Renal cortex interstitium (tissue), 11 donors: Measurements from ENCODE around the gene SORD. TPM values are rescaled to one million over a fixed set of nuclear protein-coding genes. Genes with fewer than 3 reads are reported as not detected.
"Not testable (repeated sequence)": the region's sequence is repeated elsewhere in the genome, so short reads cannot be mapped to it uniquely, and the experiment has no call there.

Source experiments
- DNase-seq, 11 donors: peaks; one replicate each; pipeline ENCODE4 v3.0.0-alpha.2; 2013; ENCODE audit warnings: low read depth in 9 of 11, low spot score in 4 of 11; ENCODE audit errors: extremely low read depth in 1 of 11
- polyA plus RNA-seq, 3 donors: library from polyadenylated mRNA; unstranded; fragments of 120-200 nt; gene quantifications; one replicate each; pipeline ENCODE4 v1.2.1, GENCODE V29; 2013; ENCODE audit not compliant: insufficient read length in 3 of 3

Gene SORD
- polyA plus RNA-seq, 3 donors, result 38.1 to 44.3 (median 41.7) TPM

GRCh38 chr15:45044270-45044669, 21.3 kb downstream of the SORD start:
- DNase-seq, result not testable (repeated sequence)

GRCh38 chr15:45048449-45048793, 25.4 kb downstream of the SORD start:
- DNase-seq, result not testable (repeated sequence)

DNA sequence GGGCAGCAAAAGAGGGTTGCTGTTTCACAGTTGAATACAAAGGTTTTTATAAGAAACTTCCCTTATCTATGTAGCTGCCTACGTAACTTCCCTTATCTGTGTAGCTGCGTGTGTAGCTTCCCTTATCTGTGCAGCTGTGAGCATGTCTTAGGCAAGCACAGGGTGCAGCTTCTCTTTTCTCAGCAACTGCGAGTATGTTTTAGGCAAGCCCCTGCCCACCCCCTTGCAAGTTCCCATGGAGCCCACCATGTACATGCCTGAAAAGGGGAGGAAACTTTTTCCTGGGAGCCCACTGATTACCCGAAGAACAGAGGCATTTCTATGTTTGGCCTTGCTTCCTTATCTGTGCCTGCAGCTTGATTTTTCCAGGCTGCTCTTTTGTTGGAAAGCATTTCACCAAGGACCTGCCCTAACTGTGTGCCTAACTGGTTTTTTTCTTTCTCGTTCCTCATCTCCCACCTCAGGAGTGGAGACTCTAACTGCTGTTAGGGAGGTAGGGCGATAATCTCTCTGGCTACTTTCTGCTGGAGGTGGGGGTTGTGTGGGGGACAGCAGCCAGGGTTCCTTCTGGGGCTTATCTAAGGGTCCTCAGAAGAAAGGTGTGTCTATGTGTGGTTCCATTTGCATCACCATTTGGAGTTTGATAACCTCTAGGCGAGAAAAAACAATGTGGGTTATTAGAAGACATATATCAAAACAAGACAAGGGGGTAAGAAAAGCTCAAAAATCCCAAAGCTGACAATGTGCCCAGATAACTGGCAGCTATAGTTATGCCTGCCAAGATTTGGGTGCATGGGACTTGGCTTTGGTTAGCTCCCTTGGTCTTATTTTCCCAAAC, 26.0 kb downstream of the SORD start:
- no peak for DNase-seq

DNA sequence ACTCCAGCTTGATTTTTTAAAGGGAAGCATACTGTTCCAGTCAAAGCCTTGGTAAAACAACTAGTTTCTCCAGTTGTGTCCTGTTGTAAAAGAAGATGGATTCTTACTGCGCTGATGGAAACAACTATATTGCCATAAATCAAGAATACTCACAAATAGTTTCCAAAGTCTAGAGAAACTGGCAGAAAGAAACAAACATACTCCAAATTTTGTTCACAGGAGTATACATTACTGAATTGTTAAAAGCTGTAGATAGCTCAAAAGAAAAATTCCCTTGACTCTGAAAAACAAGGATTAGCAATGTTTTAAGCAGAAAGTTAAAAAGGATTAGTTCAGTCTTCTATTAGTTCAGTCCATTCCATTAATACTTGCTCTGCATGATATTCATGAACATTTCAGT, 27.6 kb downstream of the SORD start:
- DNase-seq, result no peak

DNA sequence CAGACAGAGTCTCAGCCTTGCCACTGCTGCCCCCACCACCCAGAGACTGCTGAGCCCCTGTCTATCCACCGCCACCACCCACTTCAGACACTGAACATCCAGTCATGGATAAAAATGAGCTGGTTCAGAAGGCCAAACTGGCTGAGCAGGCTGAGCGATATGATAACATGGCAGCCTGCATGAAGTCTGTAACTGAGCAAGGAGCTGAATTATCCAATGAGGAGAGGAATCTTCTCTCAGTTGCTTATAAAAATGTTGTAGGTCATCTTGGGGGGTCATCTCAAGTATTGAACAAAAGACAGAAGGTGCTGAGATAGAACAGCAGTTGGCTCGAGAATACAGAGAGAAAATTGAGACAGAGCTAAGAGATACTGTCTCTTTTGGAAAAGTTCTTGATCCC, 29.7 kb downstream of the SORD start:
- not testable (repeated sequence) for DNase-seq

DNA sequence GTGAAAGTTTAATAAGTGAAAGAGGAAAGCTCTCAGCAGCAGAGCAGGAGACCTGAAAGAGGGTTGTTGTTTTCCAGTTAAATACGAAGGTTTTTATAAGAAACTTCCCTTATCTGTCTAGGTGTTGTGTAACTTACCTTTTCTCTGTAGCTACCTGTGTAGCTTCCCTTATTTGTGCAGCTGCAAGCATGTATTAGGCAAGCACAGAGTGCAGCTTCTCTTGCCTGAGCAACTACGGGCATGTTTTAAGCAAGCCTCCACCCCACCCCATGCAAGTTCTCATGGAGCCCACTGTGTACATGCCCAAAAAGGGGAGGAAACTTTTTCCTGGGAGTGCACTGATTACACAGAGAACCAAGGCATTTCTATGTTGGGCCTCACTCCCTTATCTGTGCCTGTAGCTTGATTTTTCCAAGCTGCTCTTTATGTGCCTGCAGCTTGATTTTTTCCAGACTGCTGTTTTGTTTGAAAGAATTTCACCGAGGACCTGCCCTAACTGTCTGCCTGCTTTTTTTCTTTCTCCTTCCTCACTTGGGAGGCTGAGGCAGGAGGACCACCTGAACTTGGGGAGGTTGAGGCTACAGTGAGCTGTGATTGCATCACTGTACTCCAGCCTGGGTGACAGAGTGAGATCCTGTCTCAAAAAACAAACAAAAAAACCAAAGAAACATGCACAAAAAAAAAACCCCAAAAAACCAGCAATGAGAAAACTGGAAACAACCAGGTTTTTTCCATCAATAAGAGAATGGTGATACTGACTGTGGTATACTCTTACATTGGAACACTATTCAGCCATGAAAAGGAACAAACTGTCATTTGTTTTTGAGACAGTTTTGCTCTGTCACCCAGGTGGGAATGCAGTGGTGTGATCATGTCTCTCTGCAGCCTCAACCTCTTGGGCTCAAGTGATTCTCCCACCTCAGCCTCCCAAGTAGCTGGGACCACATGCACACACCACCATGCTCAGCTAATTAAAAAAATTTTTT, 36.0 kb downstream of the SORD start:
- DNase-seq, result not testable (repeated sequence)

DNA sequence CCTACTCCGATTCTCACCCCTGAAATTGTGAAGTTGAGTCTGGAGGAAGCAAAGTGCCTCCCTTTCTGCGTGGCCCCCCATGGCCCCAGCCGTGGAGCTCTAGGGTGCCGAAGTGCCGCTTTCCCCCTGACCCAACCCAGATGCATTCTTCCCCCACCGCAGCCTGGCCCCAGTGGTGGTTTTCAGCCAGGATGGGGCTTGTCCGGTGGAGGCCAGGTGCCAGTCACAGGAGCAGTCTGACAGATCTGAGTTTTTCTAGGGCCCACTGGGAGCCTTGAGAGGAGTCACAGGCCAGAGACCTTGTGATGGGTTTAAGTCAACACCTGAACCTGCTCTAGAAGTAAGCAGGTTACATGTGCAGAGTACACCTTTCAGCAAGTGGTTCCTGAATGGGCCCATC, 39.3 kb downstream of the SORD start:
- DNase-seq, result not testable (repeated sequence)

- DNase-seq, result no peak
Measured at GRCh38 chr15:45064386-45064785, 41.4 kb downstream of the SORD start.

DNA sequence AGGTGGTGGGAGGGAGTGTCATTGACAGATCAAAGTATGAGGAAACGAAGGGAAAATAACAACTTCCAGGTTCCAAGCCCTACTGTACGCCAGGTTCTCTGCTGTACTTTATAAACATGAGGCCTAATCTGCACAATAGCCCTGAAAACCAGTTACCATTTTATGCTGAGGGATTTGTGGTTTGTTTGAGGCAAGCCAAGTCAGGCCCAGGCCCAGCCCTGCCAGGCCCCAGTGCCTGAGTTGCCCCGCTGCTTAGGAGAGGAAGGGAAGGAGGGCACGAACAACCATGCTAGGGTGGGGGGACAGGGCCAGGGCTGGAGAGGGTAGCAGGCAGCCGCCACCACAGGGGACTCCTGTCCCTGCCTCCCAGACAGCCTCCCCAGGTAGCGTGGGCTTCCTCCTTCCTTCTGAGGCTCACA, 47.0 kb downstream of the SORD start:
- not testable (repeated sequence) for DNase-seq

DNA sequence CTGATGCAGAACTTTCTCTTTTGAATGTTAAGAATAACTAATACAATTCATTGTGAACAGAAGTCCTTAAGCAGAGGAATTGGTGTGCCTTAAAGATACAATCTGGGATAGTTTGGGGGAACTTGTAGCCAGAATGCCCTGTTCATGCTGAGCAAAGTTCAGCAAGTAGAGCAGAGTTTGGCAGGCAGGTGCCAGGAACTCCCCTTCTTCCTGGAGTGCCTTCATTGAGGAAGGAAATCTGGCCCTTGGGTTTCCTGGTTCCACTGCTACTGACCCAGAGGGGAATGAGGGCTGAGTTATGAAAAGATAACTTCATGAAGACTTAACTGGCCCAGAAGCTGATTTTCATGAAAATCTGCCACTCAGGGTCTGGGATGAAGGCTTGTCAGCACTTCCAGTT, 50.6 kb downstream of the SORD start:
- not testable (repeated sequence) for DNase-seq

GRCh38 chr15:45075440-45076320, 52.7 kb downstream of the SORD start:
- not testable (repeated sequence) for DNase-seq

DNA sequence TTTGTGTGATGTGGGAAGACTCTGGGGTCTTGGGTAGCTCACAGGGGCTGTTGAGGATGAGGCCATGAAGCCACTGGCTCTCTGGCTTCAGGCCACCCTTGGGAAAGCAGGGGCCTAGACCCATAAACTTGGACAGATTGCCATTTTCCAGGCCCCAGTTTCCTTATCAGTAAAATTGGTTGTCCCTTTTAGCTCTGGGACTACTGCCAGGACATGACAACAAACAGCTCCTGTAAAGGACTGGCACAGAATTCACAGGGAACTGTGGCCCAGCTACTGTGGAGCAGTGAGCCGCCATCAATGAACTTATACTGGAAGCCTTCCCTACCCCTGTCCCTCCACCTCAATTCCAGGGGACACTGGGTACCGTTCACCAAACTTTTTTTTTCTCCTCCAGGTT, 54.4 kb downstream of the SORD start:
- not testable (repeated sequence) for DNase-seq

DNA sequence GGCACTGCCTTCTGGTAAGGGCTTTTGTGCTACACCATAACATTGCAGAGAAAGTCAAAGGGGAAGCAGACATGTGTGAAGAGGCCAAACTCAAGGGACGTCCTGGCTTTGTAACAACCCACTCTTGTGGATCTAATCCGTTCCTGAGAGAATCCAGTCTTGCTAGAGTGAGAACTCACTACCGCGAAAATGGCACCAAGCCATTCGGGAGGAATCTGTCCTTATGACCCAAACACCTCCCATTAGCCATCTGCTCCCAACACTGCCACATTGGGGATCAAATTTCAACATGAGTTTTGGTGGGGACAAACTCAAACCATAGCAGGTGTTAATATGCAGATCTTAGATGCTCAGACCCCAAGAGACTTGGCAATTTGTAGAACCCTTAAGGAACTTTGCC, 56.2 kb downstream of the SORD start:
- not testable (repeated sequence) for DNase-seq

GRCh38 chr15:45079628-45080246, 56.7 kb downstream of the SORD start:
- not testable (repeated sequence) for DNase-seq

GRCh38 chr15:45080593-45080992, 57.6 kb downstream of the SORD start:
- DNase-seq, result not testable (repeated sequence)

GRCh38 chr15:45082412-45082811, 59.4 kb downstream of the SORD start:
- not testable (repeated sequence) for DNase-seq

DNA sequence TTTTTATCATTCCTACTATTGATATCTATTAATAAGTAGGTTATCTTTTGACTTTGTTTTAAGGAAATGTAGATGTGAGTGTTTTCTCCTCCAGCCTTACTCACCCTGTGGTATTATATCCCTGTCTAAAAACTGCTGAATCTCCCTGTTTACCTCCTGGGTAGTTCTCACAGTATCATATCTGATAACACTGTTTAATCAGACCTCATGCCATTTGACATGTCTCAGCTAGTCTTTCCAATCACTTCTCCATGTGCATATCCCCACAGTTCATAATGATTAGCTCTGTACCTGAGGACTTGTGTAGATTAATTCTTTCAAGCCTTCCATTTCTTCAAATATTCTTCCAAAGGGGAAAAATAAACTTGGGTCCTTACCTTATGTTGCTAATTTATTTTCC, 60.2 kb downstream of the SORD start:
- no peak for DNase-seq

DNA sequence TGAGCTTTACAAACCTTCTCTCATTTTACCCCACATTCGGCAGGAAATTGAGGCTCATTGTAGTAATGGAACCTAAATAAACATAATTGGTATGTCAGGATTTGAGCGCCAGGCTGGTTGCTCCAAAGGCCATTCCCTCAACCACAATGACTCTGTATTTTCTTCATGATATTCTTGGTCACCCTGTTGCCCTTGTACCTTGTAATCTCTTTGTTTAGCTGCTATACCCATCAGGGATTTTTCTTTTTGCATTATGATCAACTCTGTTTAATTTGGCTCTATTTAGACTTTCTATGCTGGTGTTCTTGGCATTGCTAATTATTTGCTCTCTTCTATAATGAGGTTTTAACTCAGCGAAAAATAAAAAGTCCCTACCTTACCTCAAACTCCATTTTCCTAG, 61.2 kb downstream of the SORD start:
- DNase-seq, result no peak

GRCh38 chr15:45087513-45087912, 64.5 kb downstream of the SORD start:
- no peak for DNase-seq
